ENCODE measurements around the gene AGER.

Gene AGER

GRCh38 chr6:32167761-32168262 is 16.2 kb downstream of the AGER start:
- no peak for DNase-seq

DNA sequence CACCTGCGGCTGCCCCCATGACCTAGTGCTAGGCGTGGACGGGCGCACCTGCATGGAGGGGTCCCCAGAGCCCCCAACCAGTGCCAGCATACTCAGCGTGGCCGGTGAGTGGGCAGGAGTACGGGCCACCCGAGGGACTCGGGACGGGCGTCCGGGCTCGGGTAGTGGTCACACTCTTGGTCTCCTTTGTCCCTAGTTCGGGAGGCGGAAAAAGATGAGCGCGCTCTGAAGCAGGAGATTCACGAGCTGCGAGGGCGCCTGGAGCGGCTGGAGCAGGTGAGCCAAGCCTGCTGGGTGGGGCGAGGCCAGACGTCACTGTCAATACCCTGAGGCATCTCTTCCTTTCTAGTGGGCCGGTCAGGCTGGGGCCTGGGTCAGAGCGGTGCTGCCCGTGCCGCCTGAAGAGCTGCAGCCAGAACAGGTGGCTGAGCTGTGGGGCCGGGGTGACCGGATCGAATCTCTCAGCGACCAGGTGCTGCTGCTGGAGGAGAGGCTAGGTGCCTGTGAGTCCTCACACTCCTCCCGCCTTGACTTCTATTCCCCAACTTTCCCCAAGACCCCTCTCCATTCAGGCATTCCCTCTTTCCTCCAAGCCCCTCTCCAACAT is 16.8 kb downstream of the AGER start:
- no peak for DNase-seq

GRCh38 chr6:32166411-32167061 is 17.5 kb downstream of the AGER start:
- no peak for DNase-seq

GRCh38 chr6:32164295-32164694 is 19.8 kb downstream of the AGER start, which contains the start of gene EGFL8:
Gene EGFL8 (plus strand): TSS chr6:32164595. CDS start chr6:32166166, 1,571 bp downstream.
- DNase-seq: no peak

GRCh38 chr6:32163559-32164258 is 20.3 kb downstream of the AGER start:
- no peak for DNase-seq

DNA sequence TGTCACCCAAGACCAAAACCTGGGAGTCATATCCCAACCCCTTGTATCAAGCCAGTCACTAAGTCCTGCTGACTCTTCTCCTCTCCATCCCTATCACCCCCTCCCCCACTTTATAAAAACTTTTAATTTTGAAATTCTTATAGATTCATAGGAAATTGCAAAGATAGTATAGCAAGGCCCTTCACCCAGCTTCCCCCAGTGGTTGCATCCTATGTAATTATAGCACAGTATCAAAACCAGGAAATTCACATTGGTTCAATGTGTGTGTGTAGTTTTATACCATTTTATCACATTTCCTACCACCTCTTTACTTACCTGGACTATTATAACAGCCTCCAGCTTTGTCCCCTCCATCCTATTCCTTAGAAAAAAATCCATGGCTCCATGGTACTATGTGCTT is 26.0 kb downstream of the AGER start:
- no peak for DNase-seq

- DNase-seq: no peak
Measured at GRCh38 chr6:32156891-32157290, 27.2 kb downstream of the AGER start.

GRCh38 chr6:32154514-32155161 is 29.4 kb downstream of the AGER start:
- DNase-seq: peak; percentile 69

- peak; percentile 82 for DNase-seq
Measured at GRCh38 chr6:32153564-32154513, 30.2 kb downstream of the AGER start, which contains the start of gene PPT2. Gene PPT2 (plus strand): TSS chr6:32154141. CDS start chr6:32154595, 454 bp downstream.

DNA sequence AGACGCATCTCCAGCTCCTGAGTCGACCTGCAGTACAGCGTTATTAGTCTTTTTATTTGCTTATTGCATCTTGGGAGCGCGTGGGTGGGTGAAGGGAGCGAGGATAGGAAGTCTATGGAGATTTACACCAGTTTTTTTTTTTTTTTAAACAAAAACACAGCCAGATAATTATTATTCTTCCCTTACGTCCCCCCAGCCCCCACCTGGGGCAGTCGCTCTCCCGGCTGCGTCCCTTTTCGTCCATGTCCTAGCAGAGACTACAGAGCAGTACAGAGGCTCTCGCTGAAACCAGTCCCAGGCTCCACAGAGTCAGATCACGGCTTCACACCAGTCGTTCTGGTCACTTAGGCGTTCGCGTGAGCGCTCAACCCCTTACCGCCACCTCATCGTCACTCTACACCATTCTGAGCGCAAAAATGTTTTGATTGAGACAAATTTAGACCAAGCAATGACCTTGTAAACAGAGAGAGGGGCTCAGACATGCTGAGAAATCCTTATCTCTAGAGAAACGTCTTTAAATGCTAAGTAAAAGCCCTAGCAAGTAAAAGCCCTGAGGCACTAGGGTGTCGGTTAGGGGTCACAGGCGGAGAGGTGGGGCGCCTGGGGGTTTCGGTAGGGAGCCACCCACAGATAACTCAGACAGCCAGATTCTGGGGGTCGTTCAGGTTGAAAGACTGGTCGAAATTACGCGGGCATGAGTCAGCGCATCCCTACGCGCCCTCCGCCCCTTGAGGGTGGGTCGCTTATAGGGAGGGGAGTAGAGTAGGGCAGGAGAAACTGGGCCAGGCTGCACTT is 31.1 kb downstream of the AGER start:
- DNase-seq: no peak

DNA sequence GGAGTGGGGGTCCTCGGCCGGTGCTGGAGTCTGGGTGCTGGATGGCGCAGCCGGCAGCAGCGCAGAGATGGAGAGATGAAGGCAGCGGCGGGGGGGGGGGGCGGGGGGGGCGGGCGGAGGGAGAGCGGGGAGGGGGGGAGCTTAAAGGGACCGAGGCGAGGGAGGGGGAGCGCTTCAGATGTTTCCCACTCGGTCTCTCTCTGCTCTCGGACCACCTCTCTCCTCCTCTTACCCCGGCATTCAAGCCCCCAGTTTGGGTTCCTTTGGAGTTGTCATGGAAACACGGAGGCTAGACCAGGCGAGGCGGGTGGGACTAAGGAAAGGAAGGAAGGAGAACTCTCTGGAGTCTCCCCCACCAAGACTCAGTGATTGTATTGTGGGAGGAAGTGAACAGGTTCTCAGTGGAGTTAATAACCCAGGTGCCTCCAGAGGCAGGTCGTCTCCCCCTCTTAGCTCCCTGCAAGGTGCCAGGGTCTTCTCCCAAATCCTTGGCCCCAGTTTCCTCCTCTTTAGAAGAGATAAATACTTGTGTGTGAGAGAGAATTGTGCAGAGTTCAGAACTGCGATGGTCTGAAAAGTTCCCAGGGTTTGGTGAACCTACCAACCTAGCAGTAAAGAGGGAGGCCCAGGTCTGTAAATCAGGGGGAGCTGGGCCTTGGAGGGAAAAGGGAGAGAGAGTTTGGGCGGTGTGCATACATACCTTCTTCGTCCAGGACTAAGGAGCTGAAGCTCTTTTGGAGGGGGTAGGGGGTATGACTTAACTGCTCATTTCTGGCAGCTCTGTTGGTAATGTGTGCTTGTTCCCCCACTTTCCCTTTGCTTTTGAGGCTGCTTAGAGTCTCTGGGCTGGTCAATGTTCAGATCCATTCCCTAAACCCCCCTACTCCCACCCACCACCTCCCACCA is 31.9 kb downstream of the AGER start, which contains the start of gene PRRT1:
TSS of gene PRRT1 (minus strand) at position 77 of the 906 bp plus-strand sequence. CDS start 112 bp downstream, outside the sequence.
- DNase-seq: no peak

DNA sequence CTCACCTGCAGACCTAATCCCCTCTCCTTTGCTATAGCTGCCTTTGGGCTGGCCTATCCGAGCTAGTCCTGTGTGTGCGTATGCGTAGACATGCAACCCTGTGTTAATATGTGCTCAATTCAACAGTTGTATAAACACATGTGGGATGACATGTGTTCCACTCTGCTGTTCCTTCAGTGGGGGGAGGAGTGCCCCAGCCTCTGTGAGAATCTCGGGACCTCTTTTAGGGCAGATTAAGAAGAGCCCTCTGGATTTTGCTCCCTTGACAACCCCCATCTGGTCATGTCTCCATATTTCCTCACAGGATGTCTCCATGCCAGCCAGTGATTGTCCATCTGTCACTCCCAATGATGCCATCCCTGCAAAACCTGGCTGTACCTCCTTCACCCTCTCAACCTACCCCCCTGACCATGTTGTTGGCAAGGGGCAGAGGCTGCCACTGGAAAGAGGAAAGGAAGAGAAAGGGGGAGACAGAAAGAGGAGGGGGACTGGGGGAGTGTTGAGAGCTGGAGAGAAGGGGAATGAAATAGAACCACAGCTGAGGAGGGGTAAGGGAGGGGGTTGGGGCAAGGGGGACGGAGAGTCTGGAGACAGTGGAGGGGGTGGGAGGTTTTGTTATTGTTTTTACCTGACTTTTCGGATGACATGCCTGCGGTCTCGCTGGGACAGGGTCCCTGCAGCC is 32.7 kb downstream of the AGER start:
- DNase-seq: no peak

GRCh38 chr6:32149932-32150870 is 33.9 kb downstream of the AGER start:
- no peak for DNase-seq

- no peak for DNase-seq
Measured at GRCh38 chr6:32149092-32149755, 34.8 kb downstream of the AGER start.

DNA sequence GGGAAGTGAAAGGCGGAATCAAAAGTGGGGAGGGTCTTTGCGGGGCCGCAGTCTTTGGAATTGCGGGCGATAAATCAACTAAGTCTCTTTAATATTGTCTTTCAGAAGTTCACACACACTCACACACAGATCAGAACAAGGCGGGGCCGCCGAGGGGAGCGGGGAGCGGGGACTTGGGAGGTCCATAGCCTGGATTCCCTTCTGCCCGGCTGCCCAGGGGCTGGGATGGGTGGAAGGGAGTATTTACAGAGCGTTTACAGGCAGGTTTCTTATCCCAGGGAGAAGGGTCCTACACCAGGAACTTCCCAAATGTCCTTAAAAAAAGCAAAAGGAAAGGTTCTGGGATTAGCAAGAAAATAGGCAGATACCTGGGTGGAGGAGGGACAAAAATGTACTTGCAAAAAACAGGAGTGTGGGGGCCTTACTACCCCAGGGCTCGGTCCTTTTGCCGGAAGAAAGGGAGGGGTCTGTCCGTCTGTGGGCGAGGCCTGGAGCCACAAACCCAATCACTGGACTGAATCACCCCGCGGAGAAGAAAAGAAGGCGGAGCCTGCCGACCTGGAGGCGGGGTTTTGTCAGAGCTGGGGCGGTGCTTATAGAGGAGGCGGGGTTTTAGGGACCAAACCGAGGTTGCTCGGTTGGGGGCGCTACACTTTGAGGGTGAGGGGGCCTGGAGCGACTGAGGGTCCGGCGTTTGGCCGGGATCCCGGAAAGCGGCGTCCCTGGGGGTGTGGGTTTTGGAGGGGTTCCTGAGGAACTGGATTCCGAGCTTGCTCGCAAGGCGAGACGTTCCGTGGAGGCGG is 35.6 kb downstream of the AGER start:
- DNase-seq: no peak

DNA sequence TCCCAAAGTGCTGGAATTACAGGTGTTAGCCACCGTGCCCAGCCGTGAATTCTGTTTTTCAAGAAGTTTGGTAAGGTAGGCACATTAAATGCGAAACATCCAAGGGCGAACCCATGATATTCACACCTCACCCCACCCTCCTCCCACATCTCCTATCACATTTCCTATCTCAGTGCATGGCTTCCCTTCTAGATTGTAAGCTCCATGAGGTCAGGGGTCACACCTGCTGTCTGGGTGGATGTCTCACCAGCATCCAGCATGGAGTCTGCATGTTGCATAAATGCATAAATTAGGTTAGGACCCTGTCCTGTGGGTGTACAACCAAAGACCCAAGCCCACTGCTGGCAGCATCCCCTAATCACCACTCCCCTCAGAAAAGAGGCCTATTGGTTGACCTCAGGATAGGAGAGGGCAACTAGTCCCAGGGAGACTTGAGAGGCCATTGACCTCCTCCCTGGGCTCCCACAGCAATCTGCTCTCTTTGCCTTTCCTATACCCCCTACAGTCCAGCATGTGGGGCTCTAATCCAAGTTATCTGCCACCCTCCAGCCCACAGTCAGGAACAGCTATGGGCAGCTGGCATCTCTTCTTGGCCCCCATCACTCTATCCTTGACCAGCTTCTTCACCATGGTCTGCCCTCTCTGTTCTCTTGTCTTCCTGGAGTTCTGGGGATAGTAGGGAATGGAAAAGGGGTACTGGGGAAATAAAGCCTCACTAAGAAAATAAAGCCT is 36.5 kb downstream of the AGER start:
- no peak for DNase-seq

Data from NCI-H1105 (cell line).